WI38 (cell line): Measurements from ENCODE around the gene ZMYM4.
A peak's percentile ranks its signal among the peaks of the same experiment; 100 is the strongest.

Experiments used
- H3K4me3 ChIP-seq: 2 replicates; pipeline ENCODE4 v1.5.1; 2011; ENCODE audit warnings: low read depth, mild to moderate bottlenecking, control low read depth, low read length
- TF ChIP-seq, protein P1 (sequence below): IDR thresholded peaks from 2 replicates; pipeline ENCODE4 v1.5.1; 2012; ENCODE audit warnings: low read depth, mild to moderate bottlenecking, control low read depth, low read length

ZMYM4 gene

DNA sequence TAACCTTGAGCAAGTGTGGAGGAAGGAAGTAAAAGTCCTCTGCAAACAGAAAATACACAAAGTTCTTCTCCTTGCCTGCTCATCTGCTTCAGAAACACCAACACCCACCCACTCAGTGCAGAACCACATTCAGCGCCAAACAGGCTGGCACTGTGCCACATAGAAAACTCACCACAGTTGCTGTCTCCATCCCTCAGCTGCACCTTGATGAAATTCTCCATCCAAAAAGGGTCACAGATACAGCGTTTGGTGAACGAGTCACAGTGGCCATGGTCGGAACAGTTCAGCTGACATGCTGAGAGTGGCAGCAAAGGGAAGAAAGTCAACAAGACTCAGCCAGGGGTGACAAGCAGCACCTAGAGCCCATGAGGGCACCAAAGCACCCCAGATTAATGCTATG is 174.2 kb downstream of the ZMYM4 start:
- H3K4me3 ChIP-seq: no peak overlapping the region
- TF ChIP-seq, protein P1, sequence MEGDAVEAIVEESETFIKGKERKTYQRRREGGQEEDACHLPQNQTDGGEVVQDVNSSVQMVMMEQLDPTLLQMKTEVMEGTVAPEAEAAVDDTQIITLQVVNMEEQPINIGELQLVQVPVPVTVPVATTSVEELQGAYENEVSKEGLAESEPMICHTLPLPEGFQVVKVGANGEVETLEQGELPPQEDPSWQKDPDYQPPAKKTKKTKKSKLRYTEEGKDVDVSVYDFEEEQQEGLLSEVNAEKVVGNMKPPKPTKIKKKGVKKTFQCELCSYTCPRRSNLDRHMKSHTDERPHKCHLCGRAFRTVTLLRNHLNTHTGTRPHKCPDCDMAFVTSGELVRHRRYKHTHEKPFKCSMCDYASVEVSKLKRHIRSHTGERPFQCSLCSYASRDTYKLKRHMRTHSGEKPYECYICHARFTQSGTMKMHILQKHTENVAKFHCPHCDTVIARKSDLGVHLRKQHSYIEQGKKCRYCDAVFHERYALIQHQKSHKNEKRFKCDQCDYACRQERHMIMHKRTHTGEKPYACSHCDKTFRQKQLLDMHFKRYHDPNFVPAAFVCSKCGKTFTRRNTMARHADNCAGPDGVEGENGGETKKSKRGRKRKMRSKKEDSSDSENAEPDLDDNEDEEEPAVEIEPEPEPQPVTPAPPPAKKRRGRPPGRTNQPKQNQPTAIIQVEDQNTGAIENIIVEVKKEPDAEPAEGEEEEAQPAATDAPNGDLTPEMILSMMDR: no peak

GRCh38 chr1:35443768-35444518 is 175.4 kb downstream of the ZMYM4 start:
- H3K4me3 ChIP-seq: no peak overlapping the region
- TF ChIP-seq, protein P1: no peak

- TF ChIP-seq, protein P1: no peak
- H3K4me3 ChIP-seq: no peak overlapping the region
Measured at GRCh38 chr1:35444519-35444774, 175.9 kb downstream of the ZMYM4 start.

DNA sequence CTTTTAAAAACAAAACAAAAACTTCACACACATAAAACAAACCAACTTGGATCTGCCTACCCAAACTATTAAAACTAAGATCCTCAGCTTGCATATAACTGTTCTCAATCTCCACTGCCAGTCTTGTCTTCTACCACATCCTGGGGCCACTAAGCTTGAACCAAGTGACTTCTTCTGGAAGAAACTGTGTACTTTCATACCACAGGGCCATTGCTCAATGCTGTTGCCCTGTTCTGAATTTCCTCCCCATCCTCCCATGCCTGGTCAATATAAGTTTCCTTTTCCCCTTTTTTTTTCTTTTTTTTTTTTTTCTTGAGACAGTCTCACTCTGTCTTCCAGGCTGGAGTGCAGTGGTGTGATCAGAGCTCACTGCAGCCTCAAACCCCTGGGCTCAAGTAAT is 178.8 kb downstream of the ZMYM4 start:
- H3K4me3 ChIP-seq: no peak overlapping the region
- TF ChIP-seq, protein P1: no peak

- TF ChIP-seq, protein P1: no peak
- 0 out of 2 replicates have a peak overlapping the region, but pooled peaks have one; percentile 25 for H3K4me3 ChIP-seq
Measured at GRCh38 chr1:35448344-35448801, 179.9 kb downstream of the ZMYM4 start.

- H3K4me3 ChIP-seq: no peak overlapping the region
- TF ChIP-seq, protein P1: no peak
Measured at GRCh38 chr1:35449334-35450008, 181.0 kb downstream of the ZMYM4 start.

GRCh38 chr1:35451125-35451528 is 182.6 kb downstream of the ZMYM4 start:
- TF ChIP-seq, protein P1: peak; percentile 81

More at GRCh38 chr1:35451125-35451528, 182.6 kb downstream of the ZMYM4 start:
- H3K4me3 ChIP-seq: no peak overlapping the region
